WTC11 (cell line): ENCODE results near the gene ZNF814. TPM values are rescaled to one million over a fixed set of nuclear protein-coding genes. Genes with fewer than 3 reads are reported as not detected.

ENCODE experiments used
- CBFB ChIP-seq: sonication (generic); formaldehyde crosslinking; IDR thresholded peaks from 2 replicates; pipeline ENCODE4 v1.8.1; 2022; ENCODE audit warnings: mild to moderate bottlenecking, low read depth, missing genetic modification reagents
- CDX4 ChIP-seq: fragments of 250-450 bp; sonication (Bioruptor Pico); IDR thresholded peaks from 2 replicates; pipeline ENCODE4 v1.9.0; 2021; ENCODE audit warnings: moderate library complexity, mild to moderate bottlenecking, inconsistent platforms, borderline replicate concordance
- E2F5 ChIP-seq: sonication (generic); formaldehyde crosslinking; IDR thresholded peaks from 2 replicates; pipeline ENCODE4 v1.8.1; 2022; ENCODE audit warnings: mild to moderate bottlenecking, moderate library complexity, missing genetic modification reagents
- ESRRA ChIP-seq: sonication (generic); formaldehyde crosslinking; IDR thresholded peaks from 2 replicates; pipeline ENCODE4 v1.8.1; 2022; ENCODE audit warnings: mild to moderate bottlenecking, missing genetic modification reagents, borderline replicate concordance
- FOXJ3 ChIP-seq: sonication (generic); formaldehyde crosslinking; IDR thresholded peaks from 2 replicates; pipeline ENCODE4 v1.9.0; 2021; ENCODE audit warnings: missing genetic modification reagents, mild to moderate bottlenecking, borderline replicate concordance
- FOXK1 ChIP-seq: sonication (generic); formaldehyde crosslinking; IDR thresholded peaks from 2 replicates; pipeline ENCODE4 v1.8.0; 2022; ENCODE audit warnings: mild to moderate bottlenecking, moderate library complexity, missing genetic modification reagents
- FOXP4 ChIP-seq: sonication (generic); formaldehyde crosslinking; IDR thresholded peaks from 2 replicates; pipeline ENCODE4 v1.8.0; 2022; ENCODE audit warnings: mild to moderate bottlenecking, missing genetic modification reagents
- GABPB1 ChIP-seq: sonication (generic); formaldehyde crosslinking; IDR thresholded peaks from 2 replicates; pipeline ENCODE4 v1.8.1; 2023; ENCODE audit warnings: mild to moderate bottlenecking, missing genetic modification reagents
- GRHL2 ChIP-seq: fragments of 250-450 bp; sonication (Bioruptor Pico); IDR thresholded peaks from 2 replicates; pipeline ENCODE4 v1.8.0; 2022; ENCODE audit warnings: mild to moderate bottlenecking, moderate library complexity; ENCODE audit not compliant: insufficient replicate concordance, severe bottlenecking
- HMGXB4 ChIP-seq: sonication (generic); formaldehyde crosslinking; IDR thresholded peaks from 2 replicates; pipeline ENCODE4 v1.8.1; 2023; ENCODE audit warnings: mild to moderate bottlenecking, moderate library complexity, missing genetic modification reagents
- MAX ChIP-seq: sonication (generic); formaldehyde crosslinking; IDR thresholded peaks from 2 replicates; pipeline ENCODE4 v1.8.0; 2022; ENCODE audit warnings: mild to moderate bottlenecking, missing genetic modification reagents
- MXD4 ChIP-seq: fragments of 250-450 bp; sonication (Bioruptor Pico); IDR thresholded peaks from 2 replicates; pipeline ENCODE4 v1.8.0; 2021; ENCODE audit warnings: mild to moderate bottlenecking, moderate library complexity, borderline replicate concordance
- NFYB ChIP-seq: sonication (generic); formaldehyde crosslinking; conservative IDR thresholded peaks from 2 replicates; pipeline ENCODE4 v1.8.0; 2022; ENCODE audit warnings: low read depth, missing genetic modification reagents
- NR3C1 ChIP-seq: sonication (generic); formaldehyde crosslinking; conservative IDR thresholded peaks from 2 replicates; pipeline ENCODE4 v1.8.1; 2023; ENCODE audit warnings: low read depth, mild to moderate bottlenecking, missing genetic modification reagents
- OVOL2 ChIP-seq: fragments of 250-450 bp; sonication (Bioruptor Pico); IDR thresholded peaks from 2 replicates; pipeline ENCODE4 v1.9.0; 2021; ENCODE audit warnings: mild to moderate bottlenecking, borderline replicate concordance
- RELA ChIP-seq: sonication (generic); formaldehyde crosslinking; IDR thresholded peaks from 2 replicates; pipeline ENCODE4 v1.8.1; 2022; ENCODE audit warnings: missing genetic modification reagents, mild to moderate bottlenecking, borderline replicate concordance
- RORB ChIP-seq: fragments of 250-450 bp; sonication (Bioruptor Pico); IDR thresholded peaks from 2 replicates; pipeline ENCODE4 v1.9.0; 2021; ENCODE audit warnings: mild to moderate bottlenecking
- SOX15 ChIP-seq: fragments of 250-450 bp; sonication (Bioruptor Pico); IDR thresholded peaks from 2 replicates; pipeline ENCODE4 v1.9.0; 2021; ENCODE audit warnings: mild to moderate bottlenecking
- SP1 ChIP-seq: sonication (generic); formaldehyde crosslinking; conservative IDR thresholded peaks from 2 replicates; pipeline ENCODE4 v1.8.1; 2022; ENCODE audit warnings: missing genetic modification reagents
- STAT6 ChIP-seq: sonication (generic); formaldehyde crosslinking; conservative IDR thresholded peaks from 2 replicates; pipeline ENCODE4 v1.8.1; 2023; ENCODE audit warnings: mild to moderate bottlenecking, low read depth, missing genetic modification reagents, moderate library complexity
- TP53 ChIP-seq: sonication (generic); formaldehyde crosslinking; IDR thresholded peaks from 2 replicates; pipeline ENCODE4 v1.8.1; 2023; ENCODE audit warnings: mild to moderate bottlenecking, missing genetic modification reagents
- USF2 ChIP-seq: sonication (generic); formaldehyde crosslinking; IDR thresholded peaks from 2 replicates; pipeline ENCODE4 v1.8.1; 2023; ENCODE audit warnings: mild to moderate bottlenecking, missing genetic modification reagents, moderate library complexity
- ZBTB43 ChIP-seq: sonication (generic); formaldehyde crosslinking; IDR thresholded peaks from 2 replicates; pipeline ENCODE4 v1.8.1; 2023; ENCODE audit warnings: mild to moderate bottlenecking, missing genetic modification reagents
- ZNF138 ChIP-seq: sonication (generic); formaldehyde crosslinking; conservative IDR thresholded peaks from 2 replicates; pipeline ENCODE4 v1.8.1; 2022; ENCODE audit warnings: mild to moderate bottlenecking, moderate library complexity, missing genetic modification reagents
- ZNF281 ChIP-seq: sonication (generic); formaldehyde crosslinking; IDR thresholded peaks from 2 replicates; pipeline ENCODE4 v1.8.0; 2023; ENCODE audit warnings: mild to moderate bottlenecking, missing genetic modification reagents
- ZNF416 ChIP-seq: fragments of 250-450 bp; sonication (Bioruptor Pico); IDR thresholded peaks from 2 replicates; pipeline ENCODE4 v1.9.0; 2021; ENCODE audit warnings: mild to moderate bottlenecking, inconsistent platforms
- total RNA-seq: library from RNA; stranded (reverse); gene quantifications from 3 replicates; pipeline ENCODE4 v1.2.3, GENCODE V29; 2021

Gene ZNF814
- total RNA-seq, 1 experiment from 2014 or later: 60.7 TPM

GRCh38 chr19:57830071-57830602 is 58.7 kb downstream of the ZNF814 start, which contains the start of gene ZNF587B (continued):
- TF ChIP-seq ZBTB43 (CRISPR knock-in tag) (peak; percentile 63; the same call in 1 of the 2 replicates), CBFB (CRISPR knock-in tag) (no peak), RELA (CRISPR knock-in tag) (no peak), ZNF281 (no peak), GABPB1 (CRISPR knock-in tag) (no peak), GRHL2 (CRISPR knock-in tag) (no peak), USF2 (CRISPR knock-in tag) (peak; percentile 96), RORB (CRISPR knock-in tag) (no peak), ZNF416 (CRISPR knock-in tag) (peak; percentile 63; the same call in 1 of the 2 replicates), STAT6 (CRISPR knock-in tag) (no peak), FOXP4 (no peak), MAX (CRISPR knock-in tag) (peak; percentile 94), NR3C1 (CRISPR knock-in tag) (no peak), OVOL2 (no peak), FOXK1 (CRISPR knock-in tag) (no peak), ZNF138 (no peak), E2F5 (no peak), SOX15 (CRISPR knock-in tag) (no peak), CDX4 (CRISPR knock-in tag) (no peak), HMGXB4 (CRISPR knock-in tag) (no peak), TP53 (CRISPR knock-in tag) (no peak), FOXJ3 (CRISPR knock-in tag) (no peak), ESRRA (no peak), SP1 (CRISPR knock-in tag) (peak; percentile 63; the same call in 1 of the 2 replicates), MXD4 (CRISPR knock-in tag) (no peak), NFYB (CRISPR knock-in tag) (peak; percentile 58)
